HL-60 (cell line): ENCODE results near the gene CEP128.

ENCODE experiments used
- GABPA ChIP-seq: IDR thresholded peaks from 2 replicates; pipeline ENCODE4 v1.6.1; 2012; ENCODE audit warnings: low read depth
- POLR2AphosphoS5 ChIP-seq: IDR thresholded peaks from 2 replicates; pipeline ENCODE4 v1.6.1; 2012; ENCODE audit warnings: low read depth
- SPI1 ChIP-seq: IDR thresholded peaks from 2 replicates; pipeline ENCODE4 v1.6.1; 2012; ENCODE audit warnings: low read depth, mild to moderate bottlenecking, borderline replicate concordance
- TF ChIP-seq, protein P1 (sequence below): IDR thresholded peaks from 2 replicates; pipeline ENCODE4 v1.6.1; 2012; ENCODE audit warnings: low read depth; ENCODE audit not compliant: insufficient replicate concordance
- TF ChIP-seq, protein P2 (sequence below): IDR thresholded peaks from one replicate; pipeline ENCODE4 v1.5.1; 2011; ENCODE audit warnings: low read length, control low read depth, inconsistent platforms; ENCODE audit not compliant: insufficient read depth

DNA sequence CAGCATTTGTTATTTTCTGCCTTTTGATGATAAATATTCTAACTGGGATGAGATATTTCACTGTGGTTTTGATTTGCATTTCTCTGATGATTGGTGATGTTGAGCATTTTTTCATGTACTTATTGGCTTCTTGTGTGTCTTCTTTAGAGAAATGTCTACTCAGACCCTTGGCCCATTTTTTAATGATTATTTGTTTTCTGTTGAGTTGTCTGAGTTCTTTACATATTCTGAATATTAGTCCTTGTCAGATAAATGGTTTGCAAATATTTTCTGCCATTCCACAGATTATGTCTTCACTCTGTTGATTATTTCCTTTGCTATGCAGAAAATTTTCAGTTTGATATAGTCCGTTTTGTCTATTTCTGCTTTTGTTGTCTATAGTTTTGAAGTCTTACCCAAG lies 317.0 kb downstream of the CEP128 start:
- TF ChIP-seq, protein P1, sequence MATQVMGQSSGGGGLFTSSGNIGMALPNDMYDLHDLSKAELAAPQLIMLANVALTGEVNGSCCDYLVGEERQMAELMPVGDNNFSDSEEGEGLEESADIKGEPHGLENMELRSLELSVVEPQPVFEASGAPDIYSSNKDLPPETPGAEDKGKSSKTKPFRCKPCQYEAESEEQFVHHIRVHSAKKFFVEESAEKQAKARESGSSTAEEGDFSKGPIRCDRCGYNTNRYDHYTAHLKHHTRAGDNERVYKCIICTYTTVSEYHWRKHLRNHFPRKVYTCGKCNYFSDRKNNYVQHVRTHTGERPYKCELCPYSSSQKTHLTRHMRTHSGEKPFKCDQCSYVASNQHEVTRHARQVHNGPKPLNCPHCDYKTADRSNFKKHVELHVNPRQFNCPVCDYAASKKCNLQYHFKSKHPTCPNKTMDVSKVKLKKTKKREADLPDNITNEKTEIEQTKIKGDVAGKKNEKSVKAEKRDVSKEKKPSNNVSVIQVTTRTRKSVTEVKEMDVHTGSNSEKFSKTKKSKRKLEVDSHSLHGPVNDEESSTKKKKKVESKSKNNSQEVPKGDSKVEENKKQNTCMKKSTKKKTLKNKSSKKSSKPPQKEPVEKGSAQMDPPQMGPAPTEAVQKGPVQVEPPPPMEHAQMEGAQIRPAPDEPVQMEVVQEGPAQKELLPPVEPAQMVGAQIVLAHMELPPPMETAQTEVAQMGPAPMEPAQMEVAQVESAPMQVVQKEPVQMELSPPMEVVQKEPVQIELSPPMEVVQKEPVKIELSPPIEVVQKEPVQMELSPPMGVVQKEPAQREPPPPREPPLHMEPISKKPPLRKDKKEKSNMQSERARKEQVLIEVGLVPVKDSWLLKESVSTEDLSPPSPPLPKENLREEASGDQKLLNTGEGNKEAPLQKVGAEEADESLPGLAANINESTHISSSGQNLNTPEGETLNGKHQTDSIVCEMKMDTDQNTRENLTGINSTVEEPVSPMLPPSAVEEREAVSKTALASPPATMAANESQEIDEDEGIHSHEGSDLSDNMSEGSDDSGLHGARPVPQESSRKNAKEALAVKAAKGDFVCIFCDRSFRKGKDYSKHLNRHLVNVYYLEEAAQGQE, result no peak
- TF ChIP-seq, protein P2, sequence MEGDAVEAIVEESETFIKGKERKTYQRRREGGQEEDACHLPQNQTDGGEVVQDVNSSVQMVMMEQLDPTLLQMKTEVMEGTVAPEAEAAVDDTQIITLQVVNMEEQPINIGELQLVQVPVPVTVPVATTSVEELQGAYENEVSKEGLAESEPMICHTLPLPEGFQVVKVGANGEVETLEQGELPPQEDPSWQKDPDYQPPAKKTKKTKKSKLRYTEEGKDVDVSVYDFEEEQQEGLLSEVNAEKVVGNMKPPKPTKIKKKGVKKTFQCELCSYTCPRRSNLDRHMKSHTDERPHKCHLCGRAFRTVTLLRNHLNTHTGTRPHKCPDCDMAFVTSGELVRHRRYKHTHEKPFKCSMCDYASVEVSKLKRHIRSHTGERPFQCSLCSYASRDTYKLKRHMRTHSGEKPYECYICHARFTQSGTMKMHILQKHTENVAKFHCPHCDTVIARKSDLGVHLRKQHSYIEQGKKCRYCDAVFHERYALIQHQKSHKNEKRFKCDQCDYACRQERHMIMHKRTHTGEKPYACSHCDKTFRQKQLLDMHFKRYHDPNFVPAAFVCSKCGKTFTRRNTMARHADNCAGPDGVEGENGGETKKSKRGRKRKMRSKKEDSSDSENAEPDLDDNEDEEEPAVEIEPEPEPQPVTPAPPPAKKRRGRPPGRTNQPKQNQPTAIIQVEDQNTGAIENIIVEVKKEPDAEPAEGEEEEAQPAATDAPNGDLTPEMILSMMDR, result no peak
- TF ChIP-seq POLR2AphosphoS5, result no peak
- no peak for TF ChIP-seq GABPA
- TF ChIP-seq SPI1, result no peak
